HEK293 (cell line): ENCODE data around the gene SCGB3A2.

Source experiments
- CTCF ChIA-PET: fragments of 350-600 bp; formaldehyde crosslinking; extraction: SDS; loops from one replicate; lab custom pipeline; 2021; ENCODE audit warnings: antibody characterized with exemption; lab: Yijun Ruan, JAX
- POLR2A ChIA-PET: fragments of 300-600 bp; formaldehyde crosslinking; extraction: SDS; loops from one replicate; lab custom pipeline; 2020; ENCODE audit warnings: antibody characterized with exemption, inconsistent platforms; lab: Yijun Ruan, JAX
- H3K27ac ChIP-seq: fragments of 200-500 bp; sonication (Bioruptor generic); 2 replicates; pipeline ENCODE4 v1.5.1; 2014; ENCODE audit warnings: low read depth, low read length, control low read depth, inconsistent platforms; ENCODE audit errors: extremely low read depth
- H3K36me3 ChIP-seq, 2 experiments: fragments of 200-500 bp in 1 of 2; sonication (Bioruptor generic) in 1 of 2; 1 replicate in 1 of 2; 2 replicates in 1 of 2; pipeline ENCODE4 v1.5.1; 2014 to 2017; ENCODE audit warnings: inconsistent platforms in 2 of 2, low read length in 2 of 2; ENCODE audit not compliant: control insufficient read depth in 2 of 2, insufficient read depth in 1 of 2
- H3K4me1 ChIP-seq: fragments of 200-500 bp; sonication (Bioruptor generic); 2 replicates; pipeline ENCODE4 v1.5.1; 2014; ENCODE audit warnings: mild to moderate bottlenecking, low read length, inconsistent platforms; ENCODE audit not compliant: control insufficient read depth, insufficient read depth
- H3K4me3 ChIP-seq: 2 replicates; pipeline ENCODE4 v1.5.1; 2011; ENCODE audit warnings: low read depth, mild to moderate bottlenecking, control low read depth, low read length, moderate library complexity
- H3K9me3 ChIP-seq: fragments of 200-500 bp; sonication (Bioruptor generic); 2 replicates; pipeline ENCODE4 v1.5.1; 2014; ENCODE audit warnings: low read depth, low read length, inconsistent platforms; ENCODE audit not compliant: control insufficient read depth, insufficient read depth
- HOXC10 ChIP-seq: sonication (generic); formaldehyde crosslinking; IDR thresholded peaks from 2 replicates; pipeline ENCODE4 v1.8.1; 2023; ENCODE audit warnings: mild to moderate bottlenecking, missing genetic modification reagents
- HOXD13 ChIP-seq: sonication (generic); formaldehyde crosslinking; IDR thresholded peaks from 2 replicates; pipeline ENCODE4 v1.8.0; 2022; ENCODE audit warnings: missing genetic modification reagents, borderline replicate concordance
- KLF17 ChIP-seq: fragments of 450-650 bp; formaldehyde crosslinking; IDR thresholded peaks from 2 replicates; pipeline ENCODE4 v1.5.1; 2016; ENCODE audit warnings: missing biosample characterization, missing genetic modification characterization
- PRDM6 ChIP-seq: fragments of 450-650 bp; formaldehyde crosslinking; IDR thresholded peaks from 2 replicates; pipeline ENCODE4 v1.5.1; 2017; ENCODE audit warnings: missing biosample characterization, missing genetic modification characterization
- TSHZ1 ChIP-seq: fragments of 450-650 bp; formaldehyde crosslinking; IDR thresholded peaks from 2 replicates; pipeline ENCODE4 v1.5.1; 2016; ENCODE audit warnings: missing biosample characterization, missing genetic modification characterization, borderline replicate concordance
- ZBTB20 ChIP-seq: fragments of 450-650 bp; formaldehyde crosslinking; IDR thresholded peaks from 2 replicates; pipeline ENCODE4 v1.5.1; 2016; ENCODE audit warnings: missing biosample characterization, missing genetic modification characterization
- ZNF112 ChIP-seq: fragments of 450-650 bp; formaldehyde crosslinking; IDR thresholded peaks from 2 replicates; pipeline ENCODE4 v1.5.0; 2017; ENCODE audit warnings: missing biosample characterization, missing genetic modification characterization
- ZNF394 ChIP-seq: fragments of 450-650 bp; formaldehyde crosslinking; IDR thresholded peaks from 2 replicates; pipeline ENCODE4 v1.5.1; 2016; ENCODE audit warnings: missing biosample characterization, missing genetic modification characterization, mild to moderate bottlenecking, moderate library complexity, borderline replicate concordance
- ZNF416 ChIP-seq: fragments of 450-650 bp; formaldehyde crosslinking; IDR thresholded peaks from 2 replicates; pipeline ENCODE4 v1.5.1; 2016; ENCODE audit warnings: missing biosample characterization, missing genetic modification characterization
- ZNF433 ChIP-seq: fragments of 450-650 bp; formaldehyde crosslinking; IDR thresholded peaks from 2 replicates; pipeline ENCODE4 v1.5.1; 2016; ENCODE audit warnings: missing biosample characterization, missing genetic modification characterization, low read depth
- ZNF510 ChIP-seq: fragments of 450-650 bp; formaldehyde crosslinking; IDR thresholded peaks from 2 replicates; pipeline ENCODE4 v1.5.1; 2018; ENCODE audit warnings: mild to moderate bottlenecking, missing genetic modification characterization, missing biosample characterization; ENCODE audit not compliant: insufficient replicate concordance
- ZNF585B ChIP-seq: fragments of 450-650 bp; formaldehyde crosslinking; IDR thresholded peaks from 2 replicates; pipeline ENCODE4 v1.5.1; 2016; ENCODE audit warnings: missing biosample characterization, missing genetic modification characterization
- ZNF645 ChIP-seq: fragments of 450-650 bp; formaldehyde crosslinking; IDR thresholded peaks from 2 replicates; pipeline ENCODE4; 2016; ENCODE audit warnings: missing biosample characterization, missing genetic modification characterization
- ZNF654 ChIP-seq: fragments of 450-650 bp; formaldehyde crosslinking; IDR thresholded peaks from 2 replicates; pipeline ENCODE4 v1.5.1; 2016; ENCODE audit warnings: low read depth, missing biosample characterization, missing genetic modification characterization
- ZNF768 ChIP-seq: fragments of 450-650 bp; formaldehyde crosslinking; IDR thresholded peaks from 2 replicates; pipeline ENCODE4 v1.5.1; 2018; ENCODE audit warnings: missing biosample characterization, mild to moderate bottlenecking, missing genetic modification characterization
- ZSCAN18 ChIP-seq: fragments of 450-650 bp; formaldehyde crosslinking; IDR thresholded peaks from 2 replicates; pipeline ENCODE4 v1.5.1; 2016; ENCODE audit warnings: missing biosample characterization, missing genetic modification characterization
- ZSCAN5A ChIP-seq: fragments of 450-650 bp; formaldehyde crosslinking; IDR thresholded peaks from 2 replicates; pipeline ENCODE4 v1.5.1; 2016; ENCODE audit warnings: missing biosample characterization, missing genetic modification characterization

The SCGB3A2 gene

GRCh38 chr5:147849226-147849625, 29.3 kb upstream of the SCGB3A2 start (continued):
- TF ChIP-seq ZSCAN5A (tag by site-specific recombination) (no peak), PRDM6 (tag by site-specific recombination) (no peak)
- TF ChIP-seq, all 188 proteins: peak for 0

- ChIA-PET POLR2A (no interaction called here), CTCF (interaction anchor here (0.7 to 2.1 kb wide), 3 partner anchors 32 to 184 kb away, joined by 3 to 6 read pairs (median 3); no protein-coding TSS in a partner anchor)
- Histone ChIP-seq H3K9me3 (no peaks in the 10 kb centered on the region), H3K4me1 (no peaks in the 10 kb centered on the region), H3K4me3 (no peak overlapping the region), H3K36me3 (no peaks in the 10 kb centered on the region), H3K27ac (no peak overlapping the region)
- no peak for TF ChIP-seq ZNF654 (tag by site-specific recombination)
- no peak for TF ChIP-seq KLF17 (tag by site-specific recombination)
- no peak for TF ChIP-seq ZNF433 (tag by site-specific recombination)
- no peak for TF ChIP-seq ZNF416 (tag by site-specific recombination)
- no peak for TF ChIP-seq HOXC10
- no peak for TF ChIP-seq ZNF645
- no peak for TF ChIP-seq ZSCAN18 (tag by site-specific recombination)
- TF ChIP-seq ZNF112 (tag by site-specific recombination), result no peak
- TF ChIP-seq ZNF585B (tag by site-specific recombination), result no peak
- no peak for TF ChIP-seq ZBTB20 (tag by site-specific recombination)
- no peak for TF ChIP-seq ZNF510 (tag by site-specific recombination)
- no peak for TF ChIP-seq HOXD13 (CRISPR knock-in tag)
- no peak for TF ChIP-seq ZNF394 (tag by site-specific recombination)
- TF ChIP-seq ZNF768 (tag by site-specific recombination), result no peak
- no peak for TF ChIP-seq TSHZ1 (tag by site-specific recombination)
Observed at GRCh38 chr5:147851578-147851977, 26.9 kb upstream of the SCGB3A2 start.
